Loucy (cell line): ENCODE results near the gene TFPI.

Experiments
- CTCF ChIP-seq: fragments of 200-600 bp; sonication (generic); conservative IDR thresholded peaks from 2 replicates; pipeline ENCODE4 v1.5.1; 2014; ENCODE audit warnings: mild to moderate bottlenecking, antibody characterized with exemption, low read length
- EZH2phosphoT487 ChIP-seq: fragments of 200-600 bp; IDR thresholded peaks from 2 replicates; pipeline ENCODE4 v1.6.1; 2018; ENCODE audit warnings: antibody characterized with exemption, mild to moderate bottlenecking, moderate library complexity, borderline replicate concordance

GRCh38 chr2:187523325-187523724 is 30.9 kb downstream of the TFPI start:
- TF ChIP-seq CTCF (no peak), EZH2phosphoT487 (no peak)
